ENCODE measurements around the gene CDC27.
"Not testable (repeated sequence)": the region's sequence is repeated elsewhere in the genome, so short reads cannot be mapped to it uniquely, and the experiment has no call there.

CDC27 gene

DNA sequence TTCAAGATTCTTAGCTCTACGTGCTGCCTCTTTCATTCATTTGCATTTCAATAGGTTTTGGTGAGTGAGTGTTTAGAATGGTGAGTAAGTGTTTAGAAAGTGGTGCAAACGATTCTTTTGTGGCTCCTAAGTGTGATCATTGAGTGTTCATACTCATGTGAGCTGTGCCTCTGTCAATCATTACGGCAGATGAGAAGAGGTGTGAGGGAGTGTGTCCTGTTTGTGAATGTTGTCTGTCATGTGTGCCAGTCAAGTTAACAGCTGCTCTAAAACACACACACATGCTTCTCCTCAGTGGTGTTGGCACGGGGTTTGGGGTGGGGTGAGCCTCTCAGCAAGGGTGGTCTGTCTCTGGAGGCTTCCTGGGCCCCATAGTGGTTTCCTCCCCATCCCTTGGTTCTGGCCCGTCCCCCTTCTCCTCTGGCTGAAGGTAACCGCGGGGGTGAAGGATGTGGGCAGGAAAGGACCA, 31.5 kb upstream of the CDC27 start:
- H3K27ac ChIP-seq (ENCODE audit: low read depth, low read length) = no peak overlapping the region
- no peak overlapping the region for H3K9ac ChIP-seq (ENCODE audit: low read depth in 1 of 2, low read length in 2 of 2)
- no peaks in the 10 kb centered on the region for H3K9me3 ChIP-seq (ENCODE audit: control insufficient read depth in 1 of 2, low read length in 2 of 2)
- H3K4me3 ChIP-seq (ENCODE audit: low read depth in 1 of 2, low read length in 2 of 2) = no peak overlapping the region
- H3K4me1 ChIP-seq (ENCODE audit: control insufficient read depth in 1 of 2, insufficient read depth in 2 of 2, low read length in 2 of 2) = peaks cover 40 to 53% of the 10 kb centered on the region in 2 donors
- H3K27me3 ChIP-seq (ENCODE audit: control insufficient read depth in 1 of 2, insufficient read depth in 2 of 2, low read length in 2 of 2) = no peaks in the 10 kb centered on the region
- no peaks in the 10 kb centered on the region for H3K36me3 ChIP-seq (ENCODE audit: control insufficient read depth in 1 of 2, insufficient read depth in 2 of 2, low read length in 2 of 2)

DNA sequence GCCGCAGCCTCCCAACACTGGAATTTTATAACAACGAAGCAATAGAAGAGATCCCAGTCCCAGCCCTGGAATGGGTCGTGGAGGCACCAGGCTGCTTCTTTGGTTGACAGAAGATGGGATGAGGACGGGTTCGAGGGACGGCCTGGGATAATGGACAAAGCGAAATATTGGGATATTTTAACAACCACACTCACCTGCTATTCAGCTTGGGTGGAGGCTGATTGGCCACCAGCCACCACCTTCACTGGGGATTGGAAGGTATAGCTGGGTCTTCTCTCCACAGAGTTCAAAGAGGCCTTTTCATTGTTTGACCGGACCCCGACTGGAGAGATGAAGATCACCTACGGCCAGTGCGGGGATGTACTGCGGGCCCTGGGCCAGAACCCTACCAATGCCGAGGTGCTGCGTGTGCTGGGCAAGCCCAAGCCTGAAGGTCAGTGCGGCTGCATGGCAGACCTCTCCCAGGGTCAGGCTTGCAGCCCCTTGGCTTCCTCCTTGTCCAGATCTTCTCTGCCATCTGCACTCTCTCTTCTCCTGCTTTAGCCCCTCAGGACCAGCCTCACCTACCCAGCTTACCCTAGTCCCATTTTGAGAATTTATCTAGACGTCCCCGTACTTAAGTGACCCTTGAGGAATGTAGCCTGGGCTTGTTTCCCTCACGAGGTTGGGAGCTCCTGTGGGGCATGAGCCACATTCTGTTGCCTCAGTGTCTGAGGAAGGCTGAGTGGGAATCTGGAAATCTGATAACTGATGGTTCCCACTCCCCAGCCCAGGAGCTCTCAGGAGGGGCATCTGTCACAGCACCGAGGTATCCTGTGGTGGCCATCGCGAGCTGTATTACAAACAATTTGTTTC, 30.8 kb upstream of the CDC27 start:
- Histone ChIP-seq H3K9me3 (ENCODE audit: control insufficient read depth in 1 of 2, low read length in 2 of 2) (no peaks in the 10 kb centered on the region), H3K27me3 (ENCODE audit: control insufficient read depth in 1 of 2, insufficient read depth in 2 of 2, low read length in 2 of 2) (no peaks in the 10 kb centered on the region), H3K4me1 (ENCODE audit: control insufficient read depth in 1 of 2, insufficient read depth in 2 of 2, low read length in 2 of 2) (peaks cover 34 to 45% of the 10 kb centered on the region in 2 donors), H3K4me3 (ENCODE audit: low read depth in 1 of 2, low read length in 2 of 2) (no peak overlapping the region), H3K36me3 (ENCODE audit: control insufficient read depth in 1 of 2, insufficient read depth in 2 of 2, low read length in 2 of 2) (no peaks in the 10 kb centered on the region), H3K9ac (ENCODE audit: low read depth in 1 of 2, low read length in 2 of 2) (no peak overlapping the region), H3K27ac (ENCODE audit: low read depth, low read length) (no peak overlapping the region)

DNA sequence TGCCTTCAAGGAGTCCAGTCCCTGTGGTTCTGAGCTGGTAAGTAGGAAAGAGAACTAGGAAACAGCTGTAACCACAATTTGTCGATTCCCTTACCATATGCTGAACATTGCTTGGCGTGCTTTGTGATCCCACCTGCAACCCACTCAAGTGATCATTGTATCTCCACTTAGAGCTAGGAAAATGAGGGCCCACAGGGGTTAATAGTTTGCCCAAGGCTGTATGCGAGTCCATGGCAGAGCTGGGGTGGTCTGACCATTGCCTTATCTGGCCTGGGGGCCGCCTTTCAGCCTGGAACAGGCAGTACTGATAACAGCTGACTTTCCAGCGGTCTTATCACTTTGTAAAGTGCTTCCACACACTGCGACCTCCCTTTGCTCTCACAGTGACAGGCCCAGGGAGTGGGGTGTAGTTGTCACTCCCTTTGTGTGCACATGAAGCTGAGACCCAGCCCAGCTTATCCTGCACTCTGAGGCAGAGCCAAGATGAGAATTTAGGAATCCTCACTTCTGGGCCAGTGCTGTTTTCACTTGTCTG, 29.9 kb upstream of the CDC27 start:
- peaks cover 30 to 40% of the 10 kb centered on the region in 2 donors for H3K4me1 ChIP-seq (ENCODE audit: control insufficient read depth in 1 of 2, insufficient read depth in 2 of 2, low read length in 2 of 2)
- H3K36me3 ChIP-seq (ENCODE audit: control insufficient read depth in 1 of 2, insufficient read depth in 2 of 2, low read length in 2 of 2) = no peaks in the 10 kb centered on the region
- H3K27ac ChIP-seq (ENCODE audit: low read depth, low read length) = no peak overlapping the region
- H3K27me3 ChIP-seq (ENCODE audit: control insufficient read depth in 1 of 2, insufficient read depth in 2 of 2, low read length in 2 of 2) = no peaks in the 10 kb centered on the region
- no peak overlapping the region for H3K9ac ChIP-seq (ENCODE audit: low read depth in 1 of 2, low read length in 2 of 2)
- no peaks in the 10 kb centered on the region for H3K9me3 ChIP-seq (ENCODE audit: control insufficient read depth in 1 of 2, low read length in 2 of 2)
- no peak overlapping the region for H3K4me3 ChIP-seq (ENCODE audit: low read depth in 1 of 2, low read length in 2 of 2)

DNA sequence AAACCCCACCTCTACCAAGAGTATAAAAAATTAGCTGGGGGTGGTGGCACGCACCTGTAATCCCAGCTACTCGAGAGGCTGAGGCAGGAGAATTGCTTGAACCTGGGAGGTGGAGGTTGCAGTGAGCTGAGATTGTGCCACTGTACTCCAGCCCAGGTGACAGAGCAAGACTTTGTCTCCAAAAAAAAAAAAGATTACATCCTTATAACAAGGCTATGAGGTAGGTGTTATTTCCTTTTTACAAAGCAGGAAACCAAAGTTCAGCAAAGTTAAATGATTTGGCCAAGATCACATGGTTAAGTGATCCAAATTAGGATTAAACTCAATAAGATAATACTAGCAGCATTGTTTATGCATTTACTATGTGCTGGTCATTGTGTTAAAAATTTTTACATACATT, 28.2 kb upstream of the CDC27 start:
- not testable (repeated sequence) for H3K9me3 ChIP-seq (ENCODE audit: control insufficient read depth in 1 of 2, low read length in 2 of 2); H3K4me3 ChIP-seq (ENCODE audit: low read depth in 1 of 2, low read length in 2 of 2); H3K27me3 ChIP-seq (ENCODE audit: control insufficient read depth in 1 of 2, insufficient read depth in 2 of 2, low read length in 2 of 2); H3K9ac ChIP-seq (ENCODE audit: low read depth in 1 of 2, low read length in 2 of 2); H3K36me3 ChIP-seq (ENCODE audit: control insufficient read depth in 1 of 2, insufficient read depth in 2 of 2, low read length in 2 of 2); H3K27ac ChIP-seq (ENCODE audit: low read depth, low read length)
- peaks cover 19 to 26% of the 10 kb centered on the region in 2 donors for H3K4me1 ChIP-seq (ENCODE audit: control insufficient read depth in 1 of 2, insufficient read depth in 2 of 2, low read length in 2 of 2)

DNA sequence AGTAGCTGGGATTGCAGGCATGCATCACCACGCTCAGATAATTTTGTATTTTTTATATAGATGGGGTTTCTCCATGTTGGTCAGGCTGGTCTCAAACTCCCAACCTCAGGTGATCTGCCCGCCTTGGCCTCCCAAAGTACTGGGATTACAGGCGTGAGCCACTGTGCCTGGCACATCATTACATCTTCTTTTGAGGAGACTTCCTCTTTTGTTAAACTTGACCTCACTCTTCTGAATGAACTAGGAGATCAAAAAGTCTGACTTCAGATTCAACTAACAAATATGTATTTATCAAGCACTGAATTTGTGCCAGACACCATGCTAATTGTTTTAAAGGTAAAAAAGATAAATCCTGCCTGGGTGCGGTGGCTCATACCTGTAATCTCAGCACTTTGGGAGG, 27.7 kb upstream of the CDC27 start:
- H3K9me3 ChIP-seq (ENCODE audit: control insufficient read depth in 1 of 2, low read length in 2 of 2); H3K36me3 ChIP-seq (ENCODE audit: control insufficient read depth in 1 of 2, insufficient read depth in 2 of 2, low read length in 2 of 2); H3K9ac ChIP-seq (ENCODE audit: low read depth in 1 of 2, low read length in 2 of 2); H3K4me3 ChIP-seq (ENCODE audit: low read depth in 1 of 2, low read length in 2 of 2); H3K27ac ChIP-seq (ENCODE audit: low read depth, low read length); H3K27me3 ChIP-seq (ENCODE audit: control insufficient read depth in 1 of 2, insufficient read depth in 2 of 2, low read length in 2 of 2): not testable (repeated sequence)
- H3K4me1 ChIP-seq (ENCODE audit: control insufficient read depth in 1 of 2, insufficient read depth in 2 of 2, low read length in 2 of 2) = peaks cover 15 to 21% of the 10 kb centered on the region in 2 donors

DNA sequence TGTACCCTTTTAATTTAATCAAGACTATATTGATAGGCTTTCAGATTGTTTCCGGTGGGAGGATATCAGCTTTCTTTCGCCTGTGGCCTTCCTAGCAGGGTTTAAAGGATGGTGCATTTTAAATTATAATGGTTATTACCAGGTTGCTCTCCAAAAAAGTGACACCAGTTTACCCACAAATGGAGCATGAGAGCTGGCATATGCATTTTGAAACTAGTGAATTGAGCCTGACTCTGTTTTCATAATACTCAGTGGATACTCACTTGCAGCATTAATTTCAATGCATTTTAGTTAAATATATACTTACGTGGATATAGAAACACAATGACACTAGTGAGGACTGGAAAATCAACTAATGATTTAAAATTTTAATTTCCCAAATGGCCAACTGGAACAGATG, 25.8 kb upstream of the CDC27 start:
- Histone ChIP-seq H3K36me3 (ENCODE audit: control insufficient read depth in 1 of 2, insufficient read depth in 2 of 2, low read length in 2 of 2) (no peaks in the 10 kb centered on the region), H3K4me1 (ENCODE audit: control insufficient read depth in 1 of 2, insufficient read depth in 2 of 2, low read length in 2 of 2) (peaks cover 8% of the 10 kb centered on the region in 2 donors), H3K27me3 (ENCODE audit: control insufficient read depth in 1 of 2, insufficient read depth in 2 of 2, low read length in 2 of 2) (no peaks in the 10 kb centered on the region), H3K9me3 (ENCODE audit: control insufficient read depth in 1 of 2, low read length in 2 of 2) (no peaks in the 10 kb centered on the region), H3K9ac (ENCODE audit: low read depth in 1 of 2, low read length in 2 of 2) (no peak overlapping the region), H3K27ac (ENCODE audit: low read depth, low read length) (no peak overlapping the region), H3K4me3 (ENCODE audit: low read depth in 1 of 2, low read length in 2 of 2) (no peak overlapping the region)

DNA sequence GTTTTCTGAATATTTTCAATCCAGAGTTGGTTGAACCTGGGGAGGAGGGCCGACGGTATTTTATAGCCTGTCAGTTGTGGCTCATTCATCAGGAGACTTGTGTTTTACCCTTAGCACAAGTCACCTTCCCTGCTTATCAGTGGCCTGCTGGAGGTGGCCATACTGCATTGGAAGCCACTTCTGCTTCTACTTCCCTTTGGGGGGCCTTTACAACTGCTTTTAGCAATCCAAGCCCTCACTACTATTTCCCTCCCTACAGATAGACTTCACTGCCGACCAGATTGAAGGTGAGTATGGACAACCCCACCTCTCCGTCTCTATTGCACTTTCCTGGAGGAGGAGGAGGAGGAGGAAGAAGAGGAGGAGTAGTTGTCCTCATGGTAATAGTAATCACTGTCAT, 24.4 kb upstream of the CDC27 start:
- Histone ChIP-seq H3K36me3 (ENCODE audit: control insufficient read depth in 1 of 2, insufficient read depth in 2 of 2, low read length in 2 of 2) (no peaks in the 10 kb centered on the region), H3K9me3 (ENCODE audit: control insufficient read depth in 1 of 2, low read length in 2 of 2) (no peaks in the 10 kb centered on the region), H3K4me3 (ENCODE audit: low read depth in 1 of 2, low read length in 2 of 2) (no peak overlapping the region), H3K4me1 (ENCODE audit: control insufficient read depth in 1 of 2, insufficient read depth in 2 of 2, low read length in 2 of 2) (no peaks in the 10 kb centered on the region), H3K27me3 (ENCODE audit: control insufficient read depth in 1 of 2, insufficient read depth in 2 of 2, low read length in 2 of 2) (no peaks in the 10 kb centered on the region), H3K9ac (ENCODE audit: low read depth in 1 of 2, low read length in 2 of 2) (no peak overlapping the region), H3K27ac (ENCODE audit: low read depth, low read length) (no peak overlapping the region)

DNA sequence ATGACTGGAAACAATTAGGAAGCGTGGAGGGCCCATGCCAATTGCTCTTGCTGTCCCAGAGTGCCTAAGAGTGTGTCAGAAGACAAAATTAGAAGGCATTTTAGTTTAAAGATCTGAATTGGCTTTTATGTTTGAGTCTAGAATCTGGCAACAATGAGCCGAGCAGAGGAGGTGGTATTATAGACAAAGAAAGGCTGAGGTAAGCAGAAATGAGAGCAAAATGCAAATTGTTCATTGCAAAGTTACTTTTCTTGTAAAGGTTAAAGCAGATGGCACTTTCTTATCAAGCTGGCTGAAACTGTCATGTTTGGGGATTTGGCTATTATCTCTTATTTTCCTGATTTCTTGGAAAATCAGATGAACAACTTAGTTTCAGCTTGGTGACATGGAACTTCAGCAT, 23.4 kb upstream of the CDC27 start:
- Histone ChIP-seq H3K4me3 (ENCODE audit: low read depth in 1 of 2, low read length in 2 of 2) (no peak overlapping the region), H3K27ac (ENCODE audit: low read depth, low read length) (no peak overlapping the region), H3K9ac (ENCODE audit: low read depth in 1 of 2, low read length in 2 of 2) (no peak overlapping the region), H3K36me3 (ENCODE audit: control insufficient read depth in 1 of 2, insufficient read depth in 2 of 2, low read length in 2 of 2) (no peaks in the 10 kb centered on the region), H3K27me3 (ENCODE audit: control insufficient read depth in 1 of 2, insufficient read depth in 2 of 2, low read length in 2 of 2) (no peaks in the 10 kb centered on the region), H3K9me3 (ENCODE audit: control insufficient read depth in 1 of 2, low read length in 2 of 2) (no peaks in the 10 kb centered on the region), H3K4me1 (ENCODE audit: control insufficient read depth in 1 of 2, insufficient read depth in 2 of 2, low read length in 2 of 2) (peaks cover 0 to 2% of the 10 kb centered on the region in 2 donors)

DNA sequence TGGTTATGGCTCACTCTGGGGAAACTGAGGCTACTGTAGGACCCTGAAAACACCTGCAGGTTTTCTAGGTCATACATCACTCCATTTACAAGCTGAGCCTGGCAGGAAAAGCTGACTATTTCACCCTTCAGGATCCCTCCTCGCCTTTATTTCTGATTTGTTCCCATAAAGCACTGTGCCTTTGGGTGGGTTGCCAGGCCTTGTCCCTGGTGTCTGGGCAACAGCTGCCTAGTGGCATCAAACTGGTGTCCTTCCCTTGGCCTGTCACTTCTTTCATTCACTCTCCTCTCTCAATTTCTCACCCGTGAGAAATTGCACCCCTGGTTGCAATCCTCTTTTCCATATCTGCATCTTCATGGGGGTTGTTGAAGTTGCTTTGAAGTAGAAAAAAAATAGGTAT, 21.7 kb upstream of the CDC27 start:
- H3K36me3 ChIP-seq (ENCODE audit: control insufficient read depth in 1 of 2, insufficient read depth in 2 of 2, low read length in 2 of 2) = no peaks in the 10 kb centered on the region
- no peaks in the 10 kb centered on the region for H3K27me3 ChIP-seq (ENCODE audit: control insufficient read depth in 1 of 2, insufficient read depth in 2 of 2, low read length in 2 of 2)
- no peak overlapping the region for H3K9ac ChIP-seq (ENCODE audit: low read depth in 1 of 2, low read length in 2 of 2)
- H3K4me3 ChIP-seq (ENCODE audit: low read depth in 1 of 2, low read length in 2 of 2) = no peak overlapping the region
- H3K4me1 ChIP-seq (ENCODE audit: control insufficient read depth in 1 of 2, insufficient read depth in 2 of 2, low read length in 2 of 2) = peaks cover 9 to 11% of the 10 kb centered on the region in 2 donors
- no peak overlapping the region for H3K27ac ChIP-seq (ENCODE audit: low read depth, low read length)
- no peaks in the 10 kb centered on the region for H3K9me3 ChIP-seq (ENCODE audit: control insufficient read depth in 1 of 2, low read length in 2 of 2)

DNA sequence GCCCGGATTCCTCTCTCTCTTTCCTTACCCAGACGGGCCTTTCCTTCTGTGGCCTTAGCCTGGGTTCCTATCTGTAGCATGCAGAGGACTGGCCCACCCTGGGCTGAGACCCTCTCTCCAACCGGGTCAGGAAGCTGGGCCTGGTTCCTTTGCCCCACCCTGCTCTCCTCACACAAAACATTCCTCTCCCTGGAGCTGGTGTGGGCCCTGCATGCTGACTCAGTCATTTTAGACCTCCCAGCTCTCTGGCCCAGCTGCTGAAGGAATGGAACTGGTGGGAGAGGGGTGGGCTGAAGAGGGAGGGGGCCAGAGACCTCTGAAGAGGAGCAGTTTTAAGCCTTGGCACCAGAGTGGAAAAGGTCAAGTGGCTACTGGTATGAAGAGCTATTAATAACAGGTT, 21.0 kb upstream of the CDC27 start:
- Histone ChIP-seq H3K4me1 (ENCODE audit: control insufficient read depth in 1 of 2, insufficient read depth in 2 of 2, low read length in 2 of 2) (peaks cover 16 to 17% of the 10 kb centered on the region in 2 donors), H3K36me3 (ENCODE audit: control insufficient read depth in 1 of 2, insufficient read depth in 2 of 2, low read length in 2 of 2) (no peaks in the 10 kb centered on the region), H3K27ac (ENCODE audit: low read depth, low read length) (no peak overlapping the region)

More for the DNA sequence above, 21.0 kb upstream of the CDC27 start:
- Histone ChIP-seq H3K9ac (ENCODE audit: low read depth in 1 of 2, low read length in 2 of 2) (no peak overlapping the region), H3K4me3 (ENCODE audit: low read depth in 1 of 2, low read length in 2 of 2) (no peak overlapping the region), H3K27me3 (ENCODE audit: control insufficient read depth in 1 of 2, insufficient read depth in 2 of 2, low read length in 2 of 2) (no peaks in the 10 kb centered on the region), H3K9me3 (ENCODE audit: control insufficient read depth in 1 of 2, low read length in 2 of 2) (no peaks in the 10 kb centered on the region)

Measured in duodenal mucosa (tissue), 2 donors.